GM19452 (cell line): ENCODE results near the gene AHCYL2.
"Not testable (repeated sequence)": the region's sequence is repeated elsewhere in the genome, so short reads cannot be mapped to it uniquely, and the experiment has no call there.

Source experiments
- ATAC-seq: cut with Tn5 transposase; IDR thresholded peaks from one replicate; pipeline ENCODE4 v1.9.1; 2021; ENCODE audit not compliant: unreplicated experiment

The AHCYL2 gene

DNA sequence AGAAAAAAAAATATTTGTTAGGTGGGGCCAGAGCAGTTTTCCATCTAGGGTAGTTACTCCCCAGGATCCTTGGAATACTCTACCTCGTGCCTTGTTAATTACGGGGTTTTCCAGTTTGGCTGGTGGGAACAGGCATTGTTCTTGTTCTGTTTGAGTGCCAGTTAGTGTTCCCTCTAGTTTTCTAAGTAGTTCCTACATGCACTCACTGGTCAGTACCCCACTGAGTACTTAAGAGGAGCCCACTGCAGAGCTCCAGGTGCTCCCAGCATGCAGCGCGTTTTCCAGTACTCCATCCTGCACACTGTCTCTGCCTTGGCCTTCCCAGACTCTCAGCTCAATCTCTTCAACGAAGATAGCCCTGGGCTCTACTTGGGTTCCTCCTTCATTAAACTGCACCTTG lies 58.0 kb downstream of the AHCYL2 start:
- ATAC-seq, result no peak

DNA sequence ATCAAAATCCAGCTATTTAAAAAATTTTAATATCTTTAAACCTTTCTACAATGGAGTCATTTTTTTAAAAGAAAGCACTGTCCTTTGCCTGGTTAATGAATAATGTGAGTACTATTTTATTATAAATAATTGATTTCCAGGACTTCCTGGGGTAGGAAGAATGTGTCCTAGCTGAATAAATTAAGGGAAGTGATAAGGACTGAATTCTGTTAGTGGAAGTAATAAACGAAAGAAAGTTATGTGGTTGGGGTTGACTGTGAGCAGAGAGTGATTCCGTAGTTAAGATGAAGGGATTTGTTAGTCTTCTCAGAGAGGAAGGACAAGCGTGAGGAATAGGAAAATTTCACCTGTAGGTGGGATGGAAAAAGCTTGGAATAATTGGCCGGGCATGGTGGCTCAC lies 59.1 kb downstream of the AHCYL2 start:
- no peak for ATAC-seq

DNA sequence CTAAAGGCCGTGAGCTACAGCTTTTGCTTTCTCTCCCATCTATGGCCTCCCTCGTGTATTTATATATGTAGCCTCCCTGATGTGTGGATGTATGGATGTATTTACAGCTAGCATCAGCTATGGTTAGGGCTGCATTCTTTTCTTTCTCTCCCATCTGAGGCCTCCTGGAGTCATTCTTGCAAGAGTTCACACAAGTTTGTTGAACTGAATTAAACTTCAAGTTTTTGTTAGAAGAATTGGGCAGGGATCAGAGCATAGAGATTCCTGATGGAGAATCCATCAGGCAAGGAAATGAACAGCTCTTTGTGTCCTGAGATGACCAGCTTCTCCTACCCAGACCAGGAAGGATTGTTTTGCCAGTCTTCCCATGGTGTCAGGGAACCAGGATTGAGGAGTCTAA lies 60.3 kb downstream of the AHCYL2 start:
- ATAC-seq, result no peak

DNA sequence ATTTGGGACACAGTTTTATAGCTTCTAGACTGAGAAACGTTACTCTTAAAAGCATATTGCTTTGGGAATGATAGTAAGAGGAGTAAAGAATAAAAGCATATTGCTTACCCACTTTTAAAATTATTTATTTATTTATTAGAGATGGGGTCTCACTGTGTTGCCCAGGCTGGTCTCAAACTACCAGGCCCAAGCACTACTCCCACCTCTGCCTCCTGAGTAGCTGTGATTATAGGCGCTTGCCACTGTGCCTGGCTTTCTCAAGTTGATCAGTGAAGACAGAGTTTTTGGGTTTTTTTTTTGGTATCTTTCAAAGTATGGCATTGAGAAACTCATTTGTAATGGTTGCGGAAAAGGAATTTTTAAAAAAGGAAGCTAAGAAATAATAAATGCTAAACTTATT lies 68.0 kb downstream of the AHCYL2 start:
- no peak for ATAC-seq

DNA sequence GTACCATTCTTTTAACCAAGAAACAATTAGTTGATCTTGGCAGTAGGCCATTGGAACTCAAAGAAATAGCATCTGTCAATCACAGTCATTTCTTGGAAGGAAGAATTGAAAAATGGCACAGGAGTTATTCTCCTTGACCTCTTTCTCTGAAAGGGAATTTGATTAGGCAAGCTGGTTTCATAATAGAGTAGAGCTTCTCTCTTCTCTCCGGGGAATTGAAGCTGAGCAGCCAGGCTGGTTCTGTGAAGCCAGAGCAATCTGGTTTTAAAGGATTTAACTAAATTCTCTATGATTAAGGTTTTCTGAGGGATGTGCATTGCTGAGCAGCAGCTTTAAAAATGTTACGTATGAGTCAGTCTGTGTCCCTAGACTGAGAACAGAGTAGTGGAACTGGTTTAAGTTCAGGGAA lies 70.2 kb downstream of the AHCYL2 start:
- no peak for ATAC-seq

DNA sequence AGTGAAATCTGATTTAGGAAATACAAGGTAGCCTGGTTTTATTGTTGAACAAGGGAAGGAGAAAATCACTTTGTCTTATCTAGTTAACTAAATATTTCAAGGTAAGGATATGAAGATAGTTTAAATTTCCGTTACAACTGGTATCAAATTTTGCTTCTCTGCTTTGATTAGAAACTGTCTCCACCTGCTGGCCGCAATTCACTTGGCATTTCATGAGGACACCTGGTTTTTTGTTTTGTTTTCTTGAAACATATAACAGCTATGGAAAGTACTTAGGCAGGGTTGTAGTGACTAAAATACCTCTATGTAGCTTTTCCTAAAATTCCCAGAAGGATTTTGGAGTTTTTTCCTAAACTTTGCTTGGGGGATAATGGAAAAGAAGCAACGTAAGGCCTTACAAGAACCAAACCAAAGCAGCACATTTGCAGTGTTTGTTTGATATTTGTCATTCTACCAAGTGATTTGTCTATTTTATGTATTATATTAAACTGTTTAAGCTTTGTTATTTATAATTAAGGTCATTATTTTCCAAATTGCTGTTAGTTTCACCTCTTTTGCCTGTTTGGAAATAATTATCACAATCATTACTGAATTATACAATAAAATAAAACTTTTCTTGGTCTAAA lies 73.6 kb downstream of the AHCYL2 start:
- no peak for ATAC-seq

DNA sequence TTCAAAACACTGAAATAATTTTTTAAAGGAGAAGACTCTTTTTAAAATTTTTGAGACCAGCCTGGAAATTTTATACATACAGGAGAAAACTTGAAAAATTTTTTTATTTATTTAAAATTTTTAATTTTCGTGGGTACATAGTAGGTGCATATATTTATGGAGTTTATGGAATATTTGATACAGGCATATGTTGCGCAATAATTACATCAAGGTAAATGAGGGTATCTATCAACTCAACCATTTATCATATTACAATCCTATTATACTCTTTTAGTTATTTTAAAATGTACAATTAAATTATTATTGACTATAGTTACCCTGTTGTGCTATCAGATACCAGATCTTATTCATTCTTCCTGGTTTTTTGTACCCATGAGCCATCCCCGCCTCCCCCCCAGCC lies 75.1 kb downstream of the AHCYL2 start:
- no peak for ATAC-seq

DNA sequence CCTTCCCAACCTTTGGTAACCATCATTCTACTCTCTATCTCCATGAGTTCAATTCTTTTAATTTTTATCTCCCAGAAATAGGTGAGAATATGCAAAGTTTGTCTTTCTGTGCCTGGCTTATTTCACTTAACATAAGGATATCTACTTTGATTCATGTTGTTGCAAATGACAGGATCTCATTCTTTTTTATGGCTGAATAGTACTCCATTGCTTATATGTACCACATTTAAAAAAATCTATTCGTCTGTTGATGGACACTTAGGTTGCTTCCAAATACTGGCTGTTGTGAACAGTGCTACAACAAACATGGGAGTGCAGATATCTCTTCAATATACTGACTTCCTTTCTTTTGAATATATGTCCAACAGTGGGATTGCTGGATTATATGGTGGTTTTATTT lies 75.5 kb downstream of the AHCYL2 start:
- ATAC-seq, result not testable (repeated sequence)

DNA sequence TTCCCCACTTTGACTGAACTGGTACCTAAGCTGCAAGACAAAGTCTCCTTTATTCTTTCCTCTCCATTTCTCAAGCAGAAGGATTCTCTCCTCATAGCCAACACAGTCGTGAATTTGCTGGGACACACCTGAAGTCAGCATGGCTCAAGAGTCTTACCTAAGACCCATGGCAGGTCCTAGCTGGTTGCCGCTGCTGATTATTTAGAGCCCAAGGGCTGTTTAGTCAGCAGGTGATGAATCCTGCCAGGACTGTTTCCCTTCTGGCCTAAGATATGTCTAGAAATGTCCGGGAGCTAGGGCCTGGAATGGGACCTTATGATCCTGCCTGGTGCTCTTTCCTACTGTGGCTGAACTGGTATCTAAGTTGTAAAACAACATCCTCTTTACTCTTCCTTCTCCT lies 82.8 kb downstream of the AHCYL2 start:
- ATAC-seq, result no peak

DNA sequence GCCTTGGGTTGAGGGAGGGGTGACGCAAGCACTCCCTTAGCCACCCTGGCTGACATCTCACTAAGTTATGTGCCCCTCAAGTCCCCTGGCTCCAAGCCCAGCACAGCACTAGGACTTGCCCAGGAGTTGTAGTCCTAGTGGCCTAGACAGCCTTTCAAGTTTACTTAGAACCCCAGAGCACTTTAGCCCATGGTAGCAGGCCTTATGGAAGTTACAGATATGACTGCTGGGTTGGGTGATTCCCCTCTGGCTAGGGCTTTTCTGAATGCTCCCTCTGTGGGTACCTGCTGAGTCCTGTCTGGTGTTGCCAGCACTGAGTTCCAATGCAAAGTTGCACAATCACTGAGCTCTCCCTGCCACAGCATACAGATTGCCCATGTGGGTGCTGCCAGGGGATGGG lies 83.2 kb downstream of the AHCYL2 start:
- no peak for ATAC-seq

DNA sequence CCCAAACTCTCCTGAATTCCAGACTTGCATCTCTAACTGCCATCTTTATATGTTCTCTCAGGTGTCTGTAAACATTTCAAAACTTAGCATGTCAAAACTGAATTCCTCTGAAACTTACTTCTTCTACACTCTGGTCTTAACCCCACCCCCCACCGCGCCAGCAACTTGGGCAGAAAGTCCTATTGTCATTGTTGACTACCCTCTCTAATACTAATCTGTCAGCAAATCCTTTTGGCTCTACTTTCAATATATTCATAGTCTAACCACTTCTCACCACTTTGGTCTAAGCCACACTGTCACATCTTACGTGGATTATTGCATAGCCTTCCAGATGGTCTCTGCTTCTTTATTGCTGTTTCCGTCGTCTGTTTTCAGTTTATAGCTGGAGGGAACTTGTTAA lies 86.6 kb downstream of the AHCYL2 start:
- no peak for ATAC-seq

DNA sequence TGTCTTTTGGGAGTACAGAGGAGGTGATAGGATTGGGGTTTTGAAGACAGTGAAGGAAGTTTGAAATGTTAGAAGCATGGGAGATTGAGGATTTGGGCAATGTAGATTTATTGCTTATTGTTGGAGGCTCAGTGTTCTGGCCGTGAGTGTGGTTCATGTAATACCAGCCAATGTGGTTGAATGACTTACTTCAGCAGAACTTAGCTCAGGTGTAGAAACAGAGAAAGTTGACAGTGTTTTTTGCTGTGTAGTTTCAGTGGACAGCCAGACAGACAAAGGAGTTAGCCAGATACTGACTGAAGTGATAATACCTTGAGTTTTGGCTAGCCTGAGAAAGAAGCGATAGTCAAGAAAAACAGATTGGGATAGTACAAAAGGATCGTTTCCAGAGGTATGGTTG lies 88.5 kb downstream of the AHCYL2 start:
- no peak for ATAC-seq

DNA sequence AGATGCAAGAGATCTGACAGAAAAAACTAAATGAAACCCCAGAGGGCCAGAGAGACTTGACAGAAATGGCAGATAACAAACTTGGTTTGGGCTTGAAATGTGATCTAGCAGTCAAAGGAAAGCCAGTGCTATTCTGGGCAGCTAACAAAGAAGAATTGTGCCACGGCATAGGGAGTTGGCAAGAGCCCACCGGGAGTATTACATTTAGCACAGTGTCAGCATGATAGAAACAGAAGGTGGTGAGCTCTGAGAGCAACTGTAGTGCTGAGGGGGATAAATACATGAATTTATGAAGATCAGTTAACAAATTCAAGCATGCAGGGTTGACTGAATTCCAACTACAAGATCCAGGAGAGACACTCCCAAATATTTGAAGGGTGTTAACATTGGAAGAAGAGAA lies 91.1 kb downstream of the AHCYL2 start:
- ATAC-seq, result no peak

DNA sequence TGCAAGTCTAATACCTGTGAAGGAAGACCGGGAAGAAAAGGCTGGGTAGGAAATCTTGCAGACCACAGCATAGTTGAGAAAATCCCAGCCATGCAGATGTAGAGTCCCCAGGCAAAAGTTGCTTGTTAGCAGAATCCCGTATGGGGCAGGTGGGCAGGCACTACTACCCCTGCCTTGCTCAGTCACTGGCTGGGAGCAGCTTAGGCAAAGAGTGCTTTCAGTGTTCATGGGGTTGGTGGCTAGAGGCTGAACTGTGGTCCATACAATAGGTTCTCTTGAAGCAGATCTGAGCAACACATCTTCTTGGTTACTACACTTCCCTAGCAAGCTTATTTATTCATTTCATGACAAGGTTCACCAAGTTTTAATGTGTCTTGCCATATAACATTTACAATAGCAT lies 92.6 kb downstream of the AHCYL2 start:
- ATAC-seq, result no peak

DNA sequence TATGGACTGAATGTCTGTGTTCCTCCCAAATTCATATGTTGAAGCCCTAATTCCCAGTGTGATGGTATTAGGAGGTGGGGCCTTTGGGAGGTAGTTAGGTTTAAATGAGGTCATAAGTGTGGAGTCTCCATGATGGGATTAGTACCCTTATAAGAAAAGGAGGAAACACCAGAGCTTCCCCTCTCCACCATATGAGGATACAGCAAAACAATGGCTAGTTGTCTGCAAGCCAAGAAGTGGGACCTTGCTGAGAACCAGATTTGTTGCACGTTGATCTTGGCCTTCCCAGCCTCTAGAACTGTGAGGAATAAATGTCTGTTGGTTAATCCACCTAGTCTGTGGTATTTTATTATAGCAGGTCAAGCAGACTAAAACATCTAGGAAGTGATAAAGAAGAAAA lies 102.2 kb downstream of the AHCYL2 start:
- no peak for ATAC-seq

DNA sequence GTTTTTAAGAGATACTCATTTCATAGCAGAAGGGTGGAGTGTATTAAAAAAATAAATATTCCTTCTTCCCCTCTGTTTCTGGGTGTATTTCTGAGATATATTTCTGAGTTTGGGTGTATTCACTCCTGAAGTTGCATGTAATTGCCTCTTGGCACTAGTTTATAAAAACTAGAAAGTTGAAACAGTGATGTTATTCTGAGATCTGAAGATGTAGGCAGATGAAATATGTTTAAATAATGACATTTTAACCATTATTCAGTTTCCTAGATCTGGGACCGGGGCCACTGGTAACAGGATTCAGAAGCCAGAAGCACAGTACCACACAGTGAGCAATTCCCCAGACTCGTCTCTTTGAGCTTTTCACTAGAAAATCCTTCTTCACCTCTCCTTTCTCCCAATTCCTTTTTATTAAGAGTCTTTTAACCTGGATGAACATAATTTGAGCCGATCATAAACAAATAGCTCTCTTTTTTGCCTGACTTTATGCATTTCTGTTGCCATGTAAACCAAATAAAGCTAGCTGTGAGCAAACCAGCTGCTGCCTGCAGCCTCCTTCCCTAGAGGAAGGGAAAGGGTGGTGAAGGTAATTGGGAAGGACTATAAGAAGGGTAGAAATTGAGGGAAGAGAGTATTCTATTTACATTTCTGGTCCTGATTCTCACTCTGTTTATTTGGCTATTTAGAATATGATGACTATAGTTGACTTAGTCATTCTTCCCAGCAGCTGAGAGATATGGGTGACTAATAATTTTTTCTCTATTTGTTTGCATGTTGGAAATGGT lies 107.6 kb downstream of the AHCYL2 start:
- ATAC-seq, result no peak

DNA sequence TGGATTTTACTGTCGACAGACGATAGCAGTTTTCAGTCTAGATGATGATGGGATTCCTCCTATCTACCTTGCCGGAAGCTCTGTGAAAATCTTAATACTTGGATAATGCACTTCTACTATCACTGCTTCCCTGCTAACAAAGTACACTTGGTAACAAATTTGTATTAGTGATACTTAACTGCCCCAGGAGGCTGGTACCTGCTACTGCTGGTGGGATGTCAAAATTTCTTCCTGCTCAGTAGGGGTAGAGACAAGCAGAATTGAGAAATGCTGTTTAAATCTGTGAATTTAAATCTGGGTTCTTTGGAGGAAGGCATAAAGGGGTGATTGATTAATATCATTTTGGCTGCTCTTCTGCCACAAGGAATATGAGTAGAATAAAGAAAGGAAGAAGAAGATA lies 109.6 kb downstream of the AHCYL2 start:
- ATAC-seq, result no peak

DNA sequence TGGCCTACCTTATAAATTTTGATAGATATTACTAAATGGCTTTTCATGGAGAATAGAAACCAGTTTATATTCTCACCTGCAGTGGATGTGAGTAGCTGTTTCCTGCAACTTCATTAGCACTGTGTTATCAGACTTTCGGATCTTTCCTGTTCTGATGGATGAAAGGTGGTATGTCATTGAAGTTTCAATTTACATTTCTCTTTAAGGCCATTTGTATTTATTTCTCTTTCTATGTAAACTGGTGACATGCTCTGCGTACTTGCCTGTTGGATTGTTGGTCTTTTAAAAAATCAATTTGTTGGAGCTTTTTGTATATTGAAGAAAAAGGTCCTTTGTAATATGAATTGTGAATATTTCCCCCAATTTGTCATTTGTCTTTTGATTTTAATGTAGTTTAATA lies 113.6 kb downstream of the AHCYL2 start:
- ATAC-seq, result no peak

DNA sequence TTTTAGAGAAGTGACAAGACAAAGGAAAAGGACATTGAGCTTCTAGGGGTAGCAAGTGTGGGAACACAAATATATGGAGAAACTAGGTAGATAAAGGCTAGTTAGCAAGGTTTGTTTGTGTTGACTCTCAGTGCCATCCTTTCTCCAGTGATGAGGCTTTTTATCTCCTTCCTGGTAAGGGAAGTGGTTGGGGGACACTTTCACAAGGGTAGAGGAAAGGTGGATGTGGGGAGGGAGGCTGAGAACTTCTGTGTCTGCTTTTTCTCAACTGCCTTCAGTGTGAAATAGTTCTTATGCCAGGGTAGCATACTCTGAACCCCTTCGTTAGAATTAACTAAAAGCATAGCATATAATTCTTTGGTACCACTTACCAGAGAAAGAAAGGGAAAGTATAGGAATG lies 116.4 kb downstream of the AHCYL2 start:
- no peak for ATAC-seq

DNA sequence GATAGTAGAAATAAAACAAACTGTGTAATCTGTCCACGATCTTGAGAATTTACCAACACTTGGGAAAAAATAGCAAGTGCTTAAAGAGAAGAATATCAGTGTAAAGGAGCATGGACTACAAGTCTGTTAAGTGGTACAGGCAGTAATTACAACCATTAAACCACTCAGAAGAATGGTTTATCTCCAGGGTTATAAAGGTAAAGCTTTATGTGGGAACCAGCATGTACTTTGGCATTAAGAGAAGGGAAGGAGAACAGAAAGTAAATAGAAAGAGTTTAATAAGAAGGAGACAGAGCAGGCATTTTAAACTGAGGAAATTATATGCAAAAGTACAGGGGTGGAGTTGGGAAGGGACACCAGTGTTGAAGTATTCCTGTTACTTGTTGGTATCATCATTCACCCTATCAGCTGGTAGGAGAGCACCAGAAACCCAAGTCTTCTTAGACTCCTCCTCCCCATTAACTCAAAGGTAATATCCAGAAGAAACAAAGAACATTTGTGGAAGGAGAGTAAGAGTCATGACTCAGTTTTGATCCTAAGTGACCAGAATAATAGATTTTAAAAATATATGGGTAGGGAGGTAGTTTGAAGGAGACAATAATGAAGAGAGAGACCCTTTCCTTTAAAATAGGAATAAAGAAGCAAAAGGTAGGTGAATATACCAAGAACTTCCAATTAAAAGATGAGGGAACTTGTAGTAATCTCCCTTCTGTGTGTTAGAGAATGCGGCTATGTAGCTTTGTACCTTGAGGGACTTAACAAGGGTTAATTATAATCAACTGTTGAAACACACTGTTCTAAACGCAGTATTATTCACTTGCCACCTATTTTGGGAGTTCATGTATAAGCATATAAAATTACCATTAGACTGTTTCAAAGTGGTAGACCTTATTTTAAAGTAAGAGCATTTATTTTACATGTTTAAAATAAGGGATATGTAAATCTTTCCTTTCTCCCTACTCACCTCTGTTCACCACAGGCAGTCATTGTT lies 117.3 kb downstream of the AHCYL2 start:
- no peak for ATAC-seq

DNA sequence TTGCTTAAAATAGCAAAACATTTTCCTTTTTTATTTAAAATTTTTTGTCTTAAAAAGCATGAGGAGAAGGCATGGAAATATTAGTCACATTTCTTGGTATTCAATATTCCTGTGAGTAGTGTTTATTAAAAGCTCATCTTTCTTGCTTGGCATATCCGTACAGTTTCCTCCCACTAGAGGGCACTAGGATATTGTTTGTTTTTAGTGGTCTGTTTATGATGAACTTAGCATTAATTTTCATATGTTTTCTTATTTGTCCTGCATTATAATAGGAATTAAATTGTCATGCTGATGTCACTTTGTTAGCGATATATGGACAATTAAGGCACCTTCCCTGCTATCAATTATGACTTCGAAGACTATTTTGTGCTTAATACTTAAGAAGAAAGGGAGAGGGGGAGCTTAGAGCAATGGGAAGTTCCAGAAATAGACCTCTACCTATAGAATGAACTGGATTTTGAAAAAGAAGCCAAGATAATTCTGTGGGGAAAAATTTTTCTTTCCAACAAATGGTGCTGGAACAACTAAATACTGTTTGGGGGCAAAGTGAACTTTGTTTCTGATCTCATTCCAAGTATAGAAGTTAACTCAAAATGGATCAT lies 118.4 kb downstream of the AHCYL2 start:
- no peak for ATAC-seq
